ENCODE results near the gene OCSTAMP. TPM values are rescaled to one million over a fixed set of nuclear protein-coding genes. Genes with fewer than 3 reads are reported as not detected.
A peak's percentile ranks its signal among the peaks of the same experiment; 100 is the strongest.

Gene OCSTAMP
- total RNA-seq, 1 donor from 2014 or later = not detected

DNA sequence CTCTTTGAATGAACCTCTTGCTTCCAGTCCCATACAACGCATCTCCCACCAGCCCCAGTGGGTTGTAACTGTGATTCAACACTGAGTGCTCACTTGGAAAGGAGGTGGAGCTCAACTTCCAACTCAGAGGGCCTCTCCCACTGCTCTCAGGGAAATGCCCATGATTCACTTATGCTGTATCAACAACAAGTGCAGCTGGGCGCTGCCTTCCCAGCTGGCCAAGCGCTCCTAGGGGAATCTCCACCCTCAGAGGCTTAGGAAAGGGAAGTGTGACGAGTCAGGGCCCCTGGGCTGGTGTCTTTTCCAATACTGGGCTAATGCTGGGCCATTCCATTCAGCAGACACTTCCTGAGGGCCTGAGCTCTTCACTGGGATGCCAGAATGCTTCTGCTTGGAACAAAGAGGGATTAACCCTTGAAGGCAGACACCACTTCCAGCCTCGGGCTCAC is 8.1 kb upstream of the OCSTAMP start:
- Histone ChIP-seq H3K79me2 (ENCODE audit: insufficient read depth, low read length) (no peaks in the 10 kb centered on the region), H4K20me1 (ENCODE audit: insufficient read depth, low read length) (no peaks in the 10 kb centered on the region), H3K27me3 (ENCODE audit: insufficient read depth, low read length) (no peaks in the 10 kb centered on the region), H3K9me3 (ENCODE audit: insufficient read depth, low read depth, low read length) (no peaks in the 10 kb centered on the region), H3K27ac (ENCODE audit: low read depth, low read length) (no peak overlapping the region), H3K4me1 (ENCODE audit: insufficient read depth, low read length) (peaks cover 6% of the 10 kb centered on the region), H3K9ac (ENCODE audit: low read length) (no peak overlapping the region), H2AFZ (ENCODE audit: low read depth, low read length) (peak overlapping the region; percentile 64), H3K4me2 (ENCODE audit: low read length) (peak overlapping the region; percentile 10), H3K4me3 (ENCODE audit: insufficient read depth, low read depth, low read length) (no peak overlapping the region), H3K36me3 (ENCODE audit: insufficient read depth, low read length) (no peaks in the 10 kb centered on the region)
- TF ChIP-seq, protein P1, sequence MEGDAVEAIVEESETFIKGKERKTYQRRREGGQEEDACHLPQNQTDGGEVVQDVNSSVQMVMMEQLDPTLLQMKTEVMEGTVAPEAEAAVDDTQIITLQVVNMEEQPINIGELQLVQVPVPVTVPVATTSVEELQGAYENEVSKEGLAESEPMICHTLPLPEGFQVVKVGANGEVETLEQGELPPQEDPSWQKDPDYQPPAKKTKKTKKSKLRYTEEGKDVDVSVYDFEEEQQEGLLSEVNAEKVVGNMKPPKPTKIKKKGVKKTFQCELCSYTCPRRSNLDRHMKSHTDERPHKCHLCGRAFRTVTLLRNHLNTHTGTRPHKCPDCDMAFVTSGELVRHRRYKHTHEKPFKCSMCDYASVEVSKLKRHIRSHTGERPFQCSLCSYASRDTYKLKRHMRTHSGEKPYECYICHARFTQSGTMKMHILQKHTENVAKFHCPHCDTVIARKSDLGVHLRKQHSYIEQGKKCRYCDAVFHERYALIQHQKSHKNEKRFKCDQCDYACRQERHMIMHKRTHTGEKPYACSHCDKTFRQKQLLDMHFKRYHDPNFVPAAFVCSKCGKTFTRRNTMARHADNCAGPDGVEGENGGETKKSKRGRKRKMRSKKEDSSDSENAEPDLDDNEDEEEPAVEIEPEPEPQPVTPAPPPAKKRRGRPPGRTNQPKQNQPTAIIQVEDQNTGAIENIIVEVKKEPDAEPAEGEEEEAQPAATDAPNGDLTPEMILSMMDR (IDR thresholded peaks at IDR 0.05; ENCODE audit: insufficient read depth, low read depth, low read length) = no peak
- no peak for TF ChIP-seq EZH2 (IDR thresholded peaks at IDR 0.05; ENCODE audit: insufficient read depth, low read length)
- Mint-ChIP-seq H3K9me3 (ENCODE audit: unreplicated experiment) (no peaks in the 10 kb centered on the region), H3K36me3 (ENCODE audit: low read depth, unreplicated experiment) (peaks cover 1% of the 10 kb centered on the region), H3K27ac (ENCODE audit: unreplicated experiment) (no peak overlapping the region), H3K4me3 (ENCODE audit: unreplicated experiment) (no peak overlapping the region), H3K27me3 (ENCODE audit: low read depth, unreplicated experiment) (no peaks in the 10 kb centered on the region), H3K4me1 (ENCODE audit: low read depth, unreplicated experiment) (peaks cover 3% of the 10 kb centered on the region)
- DNase-seq (ENCODE audit: low read depth) (peak; percentile 76), FAIRE-seq (no peak)

DNA sequence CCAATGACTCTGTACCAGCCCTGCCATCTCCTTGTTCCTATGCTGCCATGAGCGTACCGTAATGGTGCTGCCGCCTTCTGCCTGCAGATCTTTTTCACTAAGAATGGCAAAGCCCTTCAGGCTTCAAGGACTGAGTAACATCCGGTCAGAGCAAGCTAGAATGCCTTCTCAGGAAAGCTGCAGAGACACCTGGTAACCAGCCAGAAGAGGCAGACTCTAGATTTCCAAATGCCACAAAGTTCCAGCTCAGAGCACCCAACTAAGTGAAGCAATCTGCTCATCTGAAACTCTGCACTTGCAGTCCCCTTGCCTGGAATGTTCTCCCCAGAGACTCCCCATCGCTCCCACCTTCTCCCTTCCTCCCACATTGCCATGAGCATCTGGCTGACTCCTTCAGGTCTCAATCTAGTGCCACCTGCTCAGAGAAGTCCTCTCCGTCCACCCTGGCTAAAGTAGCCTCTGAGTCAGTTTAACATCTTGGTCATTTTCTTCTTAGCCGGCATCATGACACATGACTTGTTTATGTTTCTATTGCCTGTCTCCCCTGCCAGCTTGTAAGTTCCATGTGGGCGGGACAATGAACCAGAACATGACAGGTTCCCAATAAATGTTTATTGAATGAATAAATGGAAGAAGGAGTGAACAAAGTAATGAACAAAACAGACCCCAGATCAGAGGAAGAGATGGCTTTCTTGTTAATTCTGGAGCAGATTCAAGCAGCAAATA is 6.9 kb upstream of the OCSTAMP start:
- H3K36me3 ChIP-seq (ENCODE audit: insufficient read depth, low read length) = no peaks in the 10 kb centered on the region
- DNase-seq (ENCODE audit: low read depth) (no peak), FAIRE-seq (no peak)
- H3K4me2 ChIP-seq (ENCODE audit: low read length) = no peak overlapping the region
- H3K79me2 ChIP-seq (ENCODE audit: insufficient read depth, low read length) = no peaks in the 10 kb centered on the region
- H3K9ac ChIP-seq (ENCODE audit: low read length) = no peak overlapping the region
- Mint-ChIP-seq H3K4me1 (ENCODE audit: low read depth, unreplicated experiment) (peaks cover 3% of the 10 kb centered on the region), H3K27ac (ENCODE audit: unreplicated experiment) (no peak overlapping the region), H3K9me3 (ENCODE audit: unreplicated experiment) (no peaks in the 10 kb centered on the region), H3K36me3 (ENCODE audit: low read depth, unreplicated experiment) (peaks cover 1% of the 10 kb centered on the region), H3K4me3 (ENCODE audit: unreplicated experiment) (no peak overlapping the region), H3K27me3 (ENCODE audit: low read depth, unreplicated experiment) (no peaks in the 10 kb centered on the region)
- H2AFZ ChIP-seq (ENCODE audit: low read depth, low read length) = no peak overlapping the region
- H3K4me3 ChIP-seq (ENCODE audit: insufficient read depth, low read depth, low read length) = no peak overlapping the region
- H3K27me3 ChIP-seq (ENCODE audit: insufficient read depth, low read length) = no peaks in the 10 kb centered on the region
- H4K20me1 ChIP-seq (ENCODE audit: insufficient read depth, low read length) = no peaks in the 10 kb centered on the region
- H3K9me3 ChIP-seq (ENCODE audit: insufficient read depth, low read depth, low read length) = no peaks in the 10 kb centered on the region
- H3K4me1 ChIP-seq (ENCODE audit: insufficient read depth, low read length) = no peaks in the 10 kb centered on the region
- TF ChIP-seq EZH2 (IDR thresholded peaks at IDR 0.05; ENCODE audit: insufficient read depth, low read length) = no peak
- TF ChIP-seq, protein P1 (IDR thresholded peaks at IDR 0.05; ENCODE audit: insufficient read depth, low read depth, low read length) = no peak
- no peak overlapping the region for H3K27ac ChIP-seq (ENCODE audit: low read depth, low read length)

DNA sequence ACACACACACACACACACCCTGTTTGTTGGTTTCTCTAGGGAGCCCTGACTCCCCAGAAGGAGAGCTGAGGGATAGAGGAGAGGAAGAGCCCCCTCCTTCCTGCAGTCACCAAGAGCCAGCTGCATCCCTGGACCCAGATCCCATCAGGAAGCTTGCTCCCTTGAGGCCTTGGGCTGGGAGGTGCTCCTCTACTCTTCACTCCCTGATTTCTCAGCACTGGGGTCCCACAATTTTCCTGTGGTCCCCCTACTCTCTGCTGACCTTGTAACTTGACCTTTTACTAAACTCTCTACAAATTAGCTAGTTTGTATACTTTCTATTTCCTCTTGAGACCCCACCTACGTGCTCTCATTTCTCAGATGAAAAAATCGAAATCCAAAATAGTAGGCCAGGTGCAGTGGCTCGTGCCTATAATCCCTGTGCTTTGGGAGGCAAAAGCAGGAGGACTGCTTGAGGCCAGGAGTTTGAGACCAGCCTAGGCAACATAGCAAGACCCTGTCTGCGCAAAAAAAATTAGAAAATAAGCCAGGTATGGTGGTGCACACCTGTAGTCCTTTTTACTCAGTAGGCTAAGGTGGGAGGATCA is 5.0 kb upstream of the OCSTAMP start:
- H3K27me3 Mint-ChIP-seq (ENCODE audit: low read depth, unreplicated experiment) = no peaks in the 10 kb centered on the region
- Histone ChIP-seq H3K4me1 (ENCODE audit: insufficient read depth, low read length) (no peaks in the 10 kb centered on the region), H3K36me3 (ENCODE audit: insufficient read depth, low read length) (no peaks in the 10 kb centered on the region), H3K9me3 (ENCODE audit: insufficient read depth, low read depth, low read length) (no peaks in the 10 kb centered on the region), H3K27me3 (ENCODE audit: insufficient read depth, low read length) (no peaks in the 10 kb centered on the region), H3K79me2 (ENCODE audit: insufficient read depth, low read length) (no peaks in the 10 kb centered on the region), H3K4me3 (ENCODE audit: insufficient read depth, low read depth, low read length) (no peak overlapping the region), H4K20me1 (ENCODE audit: insufficient read depth, low read length) (no peaks in the 10 kb centered on the region), H2AFZ (ENCODE audit: low read depth, low read length) (no peak overlapping the region), H3K4me2 (ENCODE audit: low read length) (no peak overlapping the region), H3K9ac (ENCODE audit: low read length) (no peak overlapping the region), H3K27ac (ENCODE audit: low read depth, low read length) (no peak overlapping the region)
- no peak overlapping the region for H3K4me3 Mint-ChIP-seq (ENCODE audit: unreplicated experiment)
- TF ChIP-seq, protein P1 (IDR thresholded peaks at IDR 0.05; ENCODE audit: insufficient read depth, low read depth, low read length) = no peak
- TF ChIP-seq EZH2 (IDR thresholded peaks at IDR 0.05; ENCODE audit: insufficient read depth, low read length) = no peak
- peaks cover 1% of the 10 kb centered on the region for H3K36me3 Mint-ChIP-seq (ENCODE audit: low read depth, unreplicated experiment)
- H3K4me1 Mint-ChIP-seq (ENCODE audit: low read depth, unreplicated experiment) = peaks cover 3% of the 10 kb centered on the region
- FAIRE-seq = no peak
- H3K27ac Mint-ChIP-seq (ENCODE audit: unreplicated experiment) = no peak overlapping the region
- H3K9me3 Mint-ChIP-seq (ENCODE audit: unreplicated experiment) = no peaks in the 10 kb centered on the region
- no peak for DNase-seq (ENCODE audit: low read depth)

Measured in astrocyte (in vitro differentiated cells and primary cell).